Measurements from ENCODE around the gene SMAD5.

The SMAD5 gene

GRCh38 chr5:136228136-136228757, 95.6 kb downstream of the SMAD5 start:
- no peak for DNase-seq

DNA sequence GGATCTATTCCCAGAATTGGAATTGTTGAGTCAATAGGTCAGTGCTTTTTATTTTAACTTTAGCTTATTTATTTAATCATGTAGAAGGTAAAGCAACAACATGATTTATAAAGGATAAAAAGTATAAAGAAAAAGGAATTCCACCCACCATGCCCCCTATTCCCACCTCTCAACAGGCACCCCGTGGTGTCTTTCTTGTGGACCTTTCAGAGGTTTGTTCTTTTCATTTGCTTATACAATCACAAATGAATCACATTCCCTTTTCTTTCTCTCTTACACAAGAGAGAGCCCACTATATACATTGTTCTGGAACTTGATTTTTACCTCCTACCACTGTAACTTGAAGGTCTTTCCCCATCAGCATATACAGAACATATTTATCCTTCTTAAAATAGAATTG, 97.5 kb downstream of the SMAD5 start:
- no peak for DNase-seq

- DNase-seq: no peak
Observed at GRCh38 chr5:136232316-136232715, 99.7 kb downstream of the SMAD5 start.
